ENCODE results near the gene MRPL17. TPM values are rescaled to one million over a fixed set of nuclear protein-coding genes. Genes with fewer than 3 reads are reported as not detected.
"Not testable (repeated sequence)": the region's sequence is repeated elsewhere in the genome, so short reads cannot be mapped to it uniquely, and the experiment has no call there.

The MRPL17 gene
- total RNA-seq, 1 experiment from 2014 or later = 35.2 TPM

DNA sequence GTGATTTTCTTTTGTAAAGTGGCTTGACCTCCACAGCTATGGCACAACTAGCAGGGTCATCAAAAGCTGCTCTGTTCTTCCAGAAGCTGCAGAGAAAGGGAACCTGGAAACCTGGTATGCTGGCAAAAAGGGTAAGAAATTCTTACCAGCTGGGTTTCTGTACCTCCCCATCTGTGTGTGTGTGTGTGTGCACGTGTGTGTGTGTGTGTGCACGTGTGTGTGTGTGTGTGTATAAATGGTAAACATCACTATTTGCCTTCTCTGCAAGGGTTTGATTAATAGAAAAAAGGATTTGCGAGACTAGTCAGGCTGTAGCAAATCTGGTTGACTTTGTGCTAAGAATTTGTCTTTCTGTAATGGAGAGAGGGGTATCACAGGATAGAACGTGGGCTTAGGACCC, 4.7 kb upstream of the MRPL17 start:
- DNase-seq (ENCODE audit: low spot score) = no peak
- in situ Hi-C loops (cut with HindIII; ENCODE audit: low sequenced_read_pairs) = no loop called here

- DNase-seq (ENCODE audit: low spot score) = no peak
- in situ Hi-C loops (cut with HindIII; ENCODE audit: low sequenced_read_pairs) = no loop called here
Measured at GRCh38 chr11:6686006-6686405, 2.9 kb upstream of the MRPL17 start.

GRCh38 chr11:6684068-6684467, 928 bp upstream of the MRPL17 start:
- in situ Hi-C loops (cut with HindIII; ENCODE audit: low sequenced_read_pairs) = not testable (repeated sequence)
- peak; percentile 18 for DNase-seq (ENCODE audit: low spot score)

GRCh38 chr11:6682591-6682935, 577 bp downstream of the MRPL17 start:
- no peak for DNase-seq (ENCODE audit: low spot score)
- in situ Hi-C loops (cut with HindIII; ENCODE audit: low sequenced_read_pairs) = no loop called here

GRCh38 chr11:6681949-6682348, 1.2 kb downstream of the MRPL17 start:
- in situ Hi-C loops (cut with HindIII; ENCODE audit: low sequenced_read_pairs) = no loop called here
- no peak for DNase-seq (ENCODE audit: low spot score)

- DNase-seq (ENCODE audit: low spot score) = no peak
- in situ Hi-C loops (cut with HindIII; ENCODE audit: low sequenced_read_pairs) = no loop called here
Measured at GRCh38 chr11:6681505-6681904, 1.6 kb downstream of the MRPL17 start.

- in situ Hi-C loops (cut with HindIII; ENCODE audit: low sequenced_read_pairs) = no loop called here
- DNase-seq (ENCODE audit: low spot score) = no peak
Measured at GRCh38 chr11:6677018-6677417, 6.1 kb downstream of the MRPL17 start.

DNA sequence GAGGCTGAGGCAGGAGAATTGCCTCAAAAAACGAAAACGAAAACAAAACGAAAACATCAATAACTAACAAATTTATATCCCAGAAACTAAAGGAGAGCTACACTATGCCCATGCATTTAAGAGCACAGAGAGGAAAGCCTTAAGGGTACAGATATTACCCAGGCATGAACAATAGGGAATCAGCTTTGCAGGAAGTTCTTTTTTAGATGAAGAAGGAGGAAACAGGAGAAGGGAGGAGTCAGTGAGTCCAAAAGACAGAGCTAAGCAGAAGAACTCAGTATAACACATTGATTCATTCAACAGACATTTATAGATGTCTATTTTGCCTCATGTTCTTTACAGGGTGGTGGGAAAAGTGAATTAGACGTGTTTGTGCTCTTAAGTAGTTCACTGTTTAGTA, 8.3 kb downstream of the MRPL17 start:
- in situ Hi-C loops (cut with HindIII; ENCODE audit: low sequenced_read_pairs) = no loop called here
- no peak for DNase-seq (ENCODE audit: low spot score)

GRCh38 chr11:6674219-6674597, 8.9 kb downstream of the MRPL17 start:
- in situ Hi-C loops (cut with HindIII; ENCODE audit: low sequenced_read_pairs) = no loop called here
- no peak for DNase-seq (ENCODE audit: low spot score)

- no peak for DNase-seq (ENCODE audit: low spot score)
- in situ Hi-C loops (cut with HindIII; ENCODE audit: low sequenced_read_pairs) = no loop called here
Measured at GRCh38 chr11:6673523-6674218, 9.5 kb downstream of the MRPL17 start.

DNA sequence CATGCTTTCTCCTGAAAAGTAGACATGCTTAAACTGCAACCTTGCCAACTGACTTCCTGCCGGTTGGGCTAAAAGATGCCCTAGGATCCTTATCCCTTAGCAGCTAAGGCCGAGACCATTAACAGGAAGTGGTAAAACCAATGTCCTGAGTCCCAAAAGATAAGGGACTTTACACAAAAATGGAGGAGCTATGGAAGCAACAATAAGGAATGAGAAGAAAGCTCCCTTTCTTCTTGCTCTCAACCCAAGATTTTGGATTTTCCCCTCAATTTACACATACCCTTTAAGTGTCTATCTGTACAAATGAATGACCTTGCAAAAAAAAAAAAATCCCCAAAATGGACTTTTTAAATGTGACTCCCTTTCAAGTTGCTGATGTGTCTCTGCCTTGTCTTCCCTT, 11.1 kb downstream of the MRPL17 start:
- in situ Hi-C loops (cut with HindIII; ENCODE audit: low sequenced_read_pairs) = no loop called here
- DNase-seq (ENCODE audit: low spot score) = no peak

GRCh38 chr11:6670202-6670830, 12.8 kb downstream of the MRPL17 start:
- in situ Hi-C loops (cut with HindIII; ENCODE audit: low sequenced_read_pairs) = no loop called here
- DNase-seq (ENCODE audit: low spot score) = no peak

DNA sequence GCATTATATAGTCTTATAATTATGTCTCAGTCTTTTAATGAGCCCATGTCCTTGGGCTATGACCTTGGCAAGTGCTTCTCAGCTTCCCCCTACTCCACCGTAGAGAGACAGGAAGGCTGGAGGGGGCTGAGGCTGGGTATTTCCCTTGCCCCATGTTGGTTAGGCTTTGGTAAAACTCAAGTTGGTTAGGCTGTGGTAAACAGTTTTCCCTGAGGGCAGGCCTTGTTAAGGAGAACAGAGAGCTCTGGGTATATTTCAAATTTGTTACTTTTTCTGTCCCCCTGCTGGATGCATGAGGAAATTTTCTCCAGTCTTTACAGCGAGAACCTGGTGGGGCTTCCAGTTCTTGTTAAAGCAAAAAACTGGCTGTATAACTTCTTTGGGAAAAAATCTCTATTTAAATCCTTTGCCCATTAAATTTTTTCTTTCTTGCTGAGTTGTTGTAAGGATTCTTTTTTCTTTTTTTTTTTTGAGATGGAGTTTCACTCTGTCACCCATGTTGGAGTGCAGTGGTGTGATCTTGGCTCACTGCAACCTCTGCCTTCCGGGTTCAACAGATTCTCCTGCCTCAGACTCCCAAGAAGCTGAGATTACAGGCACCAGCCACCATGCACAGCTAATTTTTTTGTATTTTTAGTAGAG, 15.3 kb downstream of the MRPL17 start:
- in situ Hi-C loops (cut with HindIII; ENCODE audit: low sequenced_read_pairs) = no loop called here
- peak; percentile 5 for DNase-seq (ENCODE audit: low spot score)

DNA sequence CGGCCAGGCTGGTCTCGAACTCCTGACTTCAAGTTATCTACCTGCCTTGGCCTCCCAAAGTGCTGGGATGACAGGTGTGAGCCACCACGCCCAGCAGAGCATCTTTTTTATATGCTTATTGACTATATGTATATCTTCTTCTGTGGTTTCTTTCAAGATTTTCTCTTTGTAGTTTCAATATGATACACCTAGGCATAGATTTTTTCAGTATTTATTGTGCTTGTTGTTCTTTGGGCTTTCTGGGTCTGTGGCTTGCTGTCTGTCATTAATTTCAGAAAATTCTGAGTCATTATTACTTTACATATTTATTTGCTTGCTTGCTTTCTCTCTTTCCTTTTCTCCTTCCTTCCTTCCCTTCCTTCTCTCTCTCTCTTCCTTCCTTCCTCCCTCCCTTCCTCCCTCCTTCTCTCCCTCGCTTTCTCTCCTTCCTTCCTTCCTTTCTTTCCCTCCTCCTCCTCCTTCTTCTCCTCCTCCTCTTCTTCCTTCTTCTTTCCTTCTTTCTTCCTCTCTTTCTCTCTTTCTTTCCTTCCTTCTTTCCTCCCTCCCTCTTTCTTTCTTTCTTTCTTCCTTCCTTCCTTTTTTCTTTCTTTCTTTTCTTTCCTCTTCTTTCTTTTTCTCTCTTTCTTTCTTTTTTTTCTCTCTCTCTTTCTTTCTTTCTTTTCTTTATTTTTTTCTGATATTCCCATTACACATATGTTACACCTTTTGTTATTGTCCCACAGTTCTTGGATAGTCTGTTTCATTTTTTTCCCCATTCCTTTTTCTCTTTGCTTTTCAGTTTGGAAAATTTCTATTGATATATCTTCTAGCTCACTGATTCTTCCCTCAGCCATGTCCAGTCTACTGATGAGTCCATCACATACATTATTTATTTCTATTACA, 16.6 kb downstream of the MRPL17 start:
- in situ Hi-C loops (cut with HindIII; ENCODE audit: low sequenced_read_pairs) = no loop called here
- DNase-seq (ENCODE audit: low spot score) = no peak

DNA sequence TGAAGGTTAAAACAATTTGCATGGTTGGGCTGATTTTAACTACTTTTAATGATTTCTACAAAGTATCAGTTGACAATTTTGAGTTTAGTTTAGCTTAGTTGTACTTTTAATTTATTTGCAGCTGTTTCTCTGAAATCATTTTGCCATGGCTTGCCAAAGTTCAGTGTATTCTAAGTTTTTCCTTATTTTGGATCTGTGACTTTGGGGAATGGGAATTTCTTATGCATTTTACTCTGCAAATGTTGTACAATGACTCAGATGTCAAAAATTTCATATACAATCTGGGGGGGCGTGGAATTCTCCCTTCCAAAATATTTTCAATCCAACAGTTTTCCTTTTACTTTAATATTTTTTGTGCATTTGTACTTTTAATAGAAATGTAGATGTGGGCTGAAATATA, 18.6 kb downstream of the MRPL17 start:
- DNase-seq (ENCODE audit: low spot score) = no peak
- in situ Hi-C loops (cut with HindIII; ENCODE audit: low sequenced_read_pairs) = no loop called here

GRCh38 chr11:6663794-6664469, 19.2 kb downstream of the MRPL17 start:
- no peak for DNase-seq (ENCODE audit: low spot score)
- in situ Hi-C loops (cut with HindIII; ENCODE audit: low sequenced_read_pairs) = no loop called here

GRCh38 chr11:6660712-6661111, 22.4 kb downstream of the MRPL17 start:
- in situ Hi-C loops (cut with HindIII; ENCODE audit: low sequenced_read_pairs) = no loop called here
- DNase-seq (ENCODE audit: low spot score) = no peak

- no peak for DNase-seq (ENCODE audit: low spot score)
- in situ Hi-C loops (cut with HindIII; ENCODE audit: low sequenced_read_pairs) = no loop called here
Measured at GRCh38 chr11:6658647-6659046, 24.5 kb downstream of the MRPL17 start.

- no peak for DNase-seq (ENCODE audit: low spot score)
- in situ Hi-C loops (cut with HindIII; ENCODE audit: low sequenced_read_pairs) = no loop called here
Measured at GRCh38 chr11:6657346-6657745, 25.8 kb downstream of the MRPL17 start.
